GM23338 (cell line): Measurements from ENCODE around the gene EXOC3. TPM values are rescaled to one million over a fixed set of nuclear protein-coding genes. Genes with fewer than 3 reads are reported as not detected.

Experiments used
- ATAC-seq: fragments of 200-7000 bp; cut with Tn5 transposase; 3 replicates; pipeline ENCODE4 v1.9.1; 2020
- DNase-seq: peaks from one replicate; pipeline ENCODE4 v3.0.0-alpha.2; 2015; ENCODE audit warnings: low spot score
- H2AFZ ChIP-seq: fragments of 200-600 bp; sonication (generic); 2 replicates; pipeline ENCODE4 v1.8.0; 2016; ENCODE audit warnings: antibody characterized with exemption, mild to moderate bottlenecking, moderate library complexity
- H3F3A ChIP-seq: fragments of 200-600 bp; sonication (generic); replicated peaks from 2 replicates; pipeline ENCODE4 v1.8.0; 2017; ENCODE audit warnings: antibody characterized with exemption, mixed run types, low read depth
- H3K27ac ChIP-seq: fragments of 200-600 bp; sonication (generic); 2 replicates; pipeline ENCODE4 v1.6.1; 2016; ENCODE audit warnings: low read depth
- H3K27me3 ChIP-seq: fragments of 200-600 bp; sonication (generic); 2 replicates; pipeline ENCODE4 v1.8.0; 2016; ENCODE audit warnings: mild to moderate bottlenecking, mixed run types, moderate library complexity; ENCODE audit not compliant: insufficient read depth
- H3K36me3 ChIP-seq: fragments of 200-600 bp; sonication (generic); 2 replicates; pipeline ENCODE4 v1.8.0; 2016; ENCODE audit warnings: mild to moderate bottlenecking; ENCODE audit not compliant: insufficient read depth
- H3K4me1 ChIP-seq: fragments of 200-600 bp; sonication (generic); 2 replicates; pipeline ENCODE4 v1.8.0; 2016; ENCODE audit warnings: mild to moderate bottlenecking, moderate library complexity; ENCODE audit not compliant: insufficient read depth
- H3K4me2 ChIP-seq: fragments of 200-600 bp; sonication (generic); 2 replicates; pipeline ENCODE4 v1.7.1; 2017; ENCODE audit warnings: mixed run types
- H3K4me3 ChIP-seq: fragments of 200-600 bp; sonication (generic); 2 replicates; pipeline ENCODE4 v1.6.1; 2016; ENCODE audit warnings: mixed run types
- H3K79me2 ChIP-seq: fragments of 200-600 bp; sonication (generic); replicated peaks from 2 replicates; pipeline ENCODE4 v1.8.0; 2017; ENCODE audit warnings: mild to moderate bottlenecking; ENCODE audit not compliant: insufficient read depth
- H3K9me2 ChIP-seq: fragments of 200-600 bp; sonication (generic); 2 replicates; pipeline ENCODE4 v1.8.0; 2017; ENCODE audit not compliant: insufficient read depth
- H4K20me1 ChIP-seq: fragments of 200-600 bp; sonication (generic); replicated peaks from 2 replicates; pipeline ENCODE4 v1.8.0; 2017; ENCODE audit warnings: mild to moderate bottlenecking; ENCODE audit not compliant: insufficient read depth
- H3K27ac Mint-ChIP-seq: 2 replicates; pipeline ENCODE4 v1.8.0; 2020; ENCODE audit warnings: inconsistent platforms, mild to moderate bottlenecking, moderate library complexity, mixed read lengths
- H3K27me3 Mint-ChIP-seq: 3 replicates; pipeline ENCODE4 v1.8.0; 2022; ENCODE audit warnings: low read depth, mild to moderate bottlenecking, moderate library complexity, mixed read lengths, inconsistent platforms; ENCODE audit not compliant: insufficient read depth, poor library complexity
- H3K36me3 Mint-ChIP-seq: 3 replicates; pipeline ENCODE4 v1.8.0; 2021; ENCODE audit warnings: low read depth, mild to moderate bottlenecking, inconsistent platforms, moderate library complexity, mixed read lengths
- H3K4me1 Mint-ChIP-seq: 3 replicates; pipeline ENCODE4 v1.8.0; 2020; ENCODE audit warnings: mild to moderate bottlenecking, inconsistent platforms, mixed read lengths
- H3K4me3 Mint-ChIP-seq: 3 replicates; pipeline ENCODE4 v1.8.0; 2021; ENCODE audit warnings: moderate library complexity, mild to moderate bottlenecking, inconsistent platforms, mixed read lengths
- H3K9me3 Mint-ChIP-seq: 3 replicates; pipeline ENCODE4 v1.8.0; 2020; ENCODE audit warnings: moderate library complexity, mild to moderate bottlenecking, inconsistent platforms, mixed read lengths
- CREB1 ChIP-seq: fragments of 250-450 bp; sonication (Bioruptor Pico); IDR thresholded peaks from 2 replicates; pipeline ENCODE4 v1.5.0; 2020; ENCODE audit warnings: low read depth, mild to moderate bottlenecking, moderate library complexity
- EZH2 ChIP-seq: fragments of 200-600 bp; sonication (generic); IDR thresholded peaks from one replicate; pipeline ENCODE4 v1.8.0; 2017; ENCODE audit warnings: antibody characterized with exemption, mild to moderate bottlenecking, low read depth; ENCODE audit not compliant: unreplicated experiment
- EZH2phosphoT487 ChIP-seq: fragments of 200-600 bp; sonication (generic); IDR thresholded peaks from one replicate; pipeline ENCODE4 v1.8.1; 2018; ENCODE audit warnings: antibody characterized with exemption; ENCODE audit not compliant: unreplicated experiment
- JUNB ChIP-seq: IDR thresholded peaks from one replicate; pipeline ENCODE4 v1.6.1; 2016; ENCODE audit warnings: antibody characterized with exemption; ENCODE audit not compliant: unreplicated experiment
- NANOG ChIP-seq: IDR thresholded peaks from 2 replicates; pipeline ENCODE4 v1.6.1; 2016; ENCODE audit warnings: antibody characterized with exemption, borderline replicate concordance
- POLR2AphosphoS5 ChIP-seq: IDR thresholded peaks from 2 replicates; pipeline ENCODE4 v1.6.1; 2016; ENCODE audit warnings: antibody characterized with exemption, low read depth
- STAT1 ChIP-seq: IDR thresholded peaks from one replicate; pipeline ENCODE4 v1.6.1; 2016; ENCODE audit warnings: antibody characterized with exemption; ENCODE audit not compliant: unreplicated experiment
- ZNF114 ChIP-seq: fragments of 250-450 bp; sonication (Bioruptor Pico); IDR thresholded peaks from 2 replicates; pipeline ENCODE4 v1.5.0; 2020; ENCODE audit warnings: mild to moderate bottlenecking, moderate library complexity
- ZNF331 ChIP-seq: fragments of 250-450 bp; sonication (Bioruptor Pico); IDR thresholded peaks from 2 replicates; pipeline ENCODE4 v1.5.0; 2020; ENCODE audit warnings: low read depth, mild to moderate bottlenecking, moderate library complexity
- polyA plus RNA-seq: library from polyadenylated mRNA; unstranded; fragments of >200 nt; fragmentation: Nextera tagmentation; extraction: Ambion mirVana; gene quantifications from 2 replicates; pipeline ENCODE4 v1.2.1, GENCODE V29; 2016
- total RNA-seq: library from RNA; depleted of rRNA; stranded (reverse); fragments of >200 nt; shearing (Covaris generic); gene quantifications from 2 replicates; pipeline ENCODE4 v1.2.3, GENCODE V29; 2014
- TF ChIP-seq, protein P1 (sequence below): fragments of 250-450 bp; sonication (Bioruptor Pico); IDR thresholded peaks from 2 replicates; pipeline ENCODE4 v1.5.0; 2020; ENCODE audit warnings: mild to moderate bottlenecking, moderate library complexity
- TF ChIP-seq, protein P2 (sequence below): IDR thresholded peaks from 2 replicates; pipeline ENCODE4 v1.6.1; 2016; ENCODE audit warnings: antibody characterized with exemption
- TF ChIP-seq, protein P3 (sequence below), 2 experiments: fragments of 200-600 bp in 1 of 2; sonication (generic) in 1 of 2; conservative IDR thresholded peaks; 2 replicates each; pipeline versions ENCODE4 v1.5.1 to v1.6.1; 2016 to 2017; ENCODE audit warnings: antibody characterized with exemption in 2 of 2, low read depth in 2 of 2, mild to moderate bottlenecking in 2 of 2, moderate library complexity in 1 of 2
- TF ChIP-seq, protein P4 (sequence below): IDR thresholded peaks from one replicate; pipeline ENCODE4 v1.6.1; 2018; ENCODE audit warnings: antibody characterized with exemption; ENCODE audit not compliant: unreplicated experiment

EXOC3 gene
- total and polyA plus RNA-seq, 2 experiments from 2014 or later: 13.4 to 31.6 TPM

DNA sequence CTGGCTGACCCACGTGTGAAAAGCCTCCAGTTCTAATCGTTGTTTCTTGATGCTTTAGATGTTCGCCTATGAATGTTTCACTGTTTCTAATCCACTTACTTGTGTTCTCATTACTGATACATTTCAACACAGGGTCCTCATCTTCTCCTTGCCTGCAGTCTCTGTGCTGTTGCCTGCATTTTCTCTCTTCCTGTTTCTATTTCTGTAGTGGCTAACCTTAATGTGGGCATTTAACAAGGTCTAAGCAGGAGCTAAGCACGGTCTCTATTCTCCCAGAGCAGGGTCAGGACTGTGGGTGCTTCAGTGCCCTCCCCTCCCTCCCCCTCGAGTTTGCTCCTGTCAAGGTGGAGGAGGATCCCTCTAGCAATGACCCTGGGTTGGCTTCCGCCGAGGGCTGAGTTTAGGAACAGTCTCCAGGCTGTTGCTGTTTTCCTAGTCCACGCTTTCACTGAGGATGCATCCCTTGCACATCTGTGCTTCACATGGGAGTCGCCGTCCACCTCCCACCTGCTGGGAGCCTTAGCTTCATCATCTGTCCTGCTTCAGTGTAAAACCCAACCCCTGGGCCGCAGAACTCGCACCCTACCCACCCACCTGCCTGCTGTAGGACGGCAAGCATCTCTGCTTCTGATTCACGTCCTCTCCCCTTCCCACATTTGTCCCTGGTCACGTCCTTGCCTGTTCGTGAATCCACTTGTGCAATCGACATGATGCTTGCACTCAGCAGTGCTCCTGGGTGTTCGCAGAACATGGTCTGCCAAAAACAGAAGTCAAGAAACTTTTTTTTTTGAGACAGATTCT, 2.4 kb upstream of the EXOC3 start:
- Histone ChIP-seq H3K4me2 (no peak overlapping the region), H3K9me2 (no peaks in the 10 kb centered on the region), H3K27ac (no peak overlapping the region), H3K27me3 (no peaks in the 10 kb centered on the region), H3K4me3 (no peak overlapping the region), H2AFZ (no peak overlapping the region), H3K36me3 (no peaks in the 10 kb centered on the region), H3K79me2 (peaks cover 15% of the 10 kb centered on the region), H3F3A (no peaks in the 10 kb centered on the region), H4K20me1 (no peaks in the 10 kb centered on the region), H3K4me1 (peaks cover 6% of the 10 kb centered on the region; the same call in 1 of the 2 replicates)
- Mint-ChIP-seq H3K36me3 (no peaks in the 10 kb centered on the region; the same call in 2 of the 3 replicates), H3K4me1 (peaks cover 3% of the 10 kb centered on the region; the same call in 2 of the 3 replicates), H3K9me3 (0 out of 3 replicates have a peak, but pooled peaks cover 3% of the 10 kb centered on the region), H3K27ac (no peak overlapping the region), H3K27me3 (peaks cover 16% of the 10 kb centered on the region), H3K4me3 (no peak overlapping the region; the same call in 2 of the 3 replicates)
- TF ChIP-seq ZNF331 (CRISPR knock-in tag) (no peak), STAT1 (no peak), EZH2 (no peak), JUNB (no peak), EZH2phosphoT487 (no peak), ZNF114 (CRISPR knock-in tag) (no peak), CREB1 (CRISPR knock-in tag) (no peak), NANOG (no peak), POLR2AphosphoS5 (no peak)
- TF ChIP-seq, protein P1, sequence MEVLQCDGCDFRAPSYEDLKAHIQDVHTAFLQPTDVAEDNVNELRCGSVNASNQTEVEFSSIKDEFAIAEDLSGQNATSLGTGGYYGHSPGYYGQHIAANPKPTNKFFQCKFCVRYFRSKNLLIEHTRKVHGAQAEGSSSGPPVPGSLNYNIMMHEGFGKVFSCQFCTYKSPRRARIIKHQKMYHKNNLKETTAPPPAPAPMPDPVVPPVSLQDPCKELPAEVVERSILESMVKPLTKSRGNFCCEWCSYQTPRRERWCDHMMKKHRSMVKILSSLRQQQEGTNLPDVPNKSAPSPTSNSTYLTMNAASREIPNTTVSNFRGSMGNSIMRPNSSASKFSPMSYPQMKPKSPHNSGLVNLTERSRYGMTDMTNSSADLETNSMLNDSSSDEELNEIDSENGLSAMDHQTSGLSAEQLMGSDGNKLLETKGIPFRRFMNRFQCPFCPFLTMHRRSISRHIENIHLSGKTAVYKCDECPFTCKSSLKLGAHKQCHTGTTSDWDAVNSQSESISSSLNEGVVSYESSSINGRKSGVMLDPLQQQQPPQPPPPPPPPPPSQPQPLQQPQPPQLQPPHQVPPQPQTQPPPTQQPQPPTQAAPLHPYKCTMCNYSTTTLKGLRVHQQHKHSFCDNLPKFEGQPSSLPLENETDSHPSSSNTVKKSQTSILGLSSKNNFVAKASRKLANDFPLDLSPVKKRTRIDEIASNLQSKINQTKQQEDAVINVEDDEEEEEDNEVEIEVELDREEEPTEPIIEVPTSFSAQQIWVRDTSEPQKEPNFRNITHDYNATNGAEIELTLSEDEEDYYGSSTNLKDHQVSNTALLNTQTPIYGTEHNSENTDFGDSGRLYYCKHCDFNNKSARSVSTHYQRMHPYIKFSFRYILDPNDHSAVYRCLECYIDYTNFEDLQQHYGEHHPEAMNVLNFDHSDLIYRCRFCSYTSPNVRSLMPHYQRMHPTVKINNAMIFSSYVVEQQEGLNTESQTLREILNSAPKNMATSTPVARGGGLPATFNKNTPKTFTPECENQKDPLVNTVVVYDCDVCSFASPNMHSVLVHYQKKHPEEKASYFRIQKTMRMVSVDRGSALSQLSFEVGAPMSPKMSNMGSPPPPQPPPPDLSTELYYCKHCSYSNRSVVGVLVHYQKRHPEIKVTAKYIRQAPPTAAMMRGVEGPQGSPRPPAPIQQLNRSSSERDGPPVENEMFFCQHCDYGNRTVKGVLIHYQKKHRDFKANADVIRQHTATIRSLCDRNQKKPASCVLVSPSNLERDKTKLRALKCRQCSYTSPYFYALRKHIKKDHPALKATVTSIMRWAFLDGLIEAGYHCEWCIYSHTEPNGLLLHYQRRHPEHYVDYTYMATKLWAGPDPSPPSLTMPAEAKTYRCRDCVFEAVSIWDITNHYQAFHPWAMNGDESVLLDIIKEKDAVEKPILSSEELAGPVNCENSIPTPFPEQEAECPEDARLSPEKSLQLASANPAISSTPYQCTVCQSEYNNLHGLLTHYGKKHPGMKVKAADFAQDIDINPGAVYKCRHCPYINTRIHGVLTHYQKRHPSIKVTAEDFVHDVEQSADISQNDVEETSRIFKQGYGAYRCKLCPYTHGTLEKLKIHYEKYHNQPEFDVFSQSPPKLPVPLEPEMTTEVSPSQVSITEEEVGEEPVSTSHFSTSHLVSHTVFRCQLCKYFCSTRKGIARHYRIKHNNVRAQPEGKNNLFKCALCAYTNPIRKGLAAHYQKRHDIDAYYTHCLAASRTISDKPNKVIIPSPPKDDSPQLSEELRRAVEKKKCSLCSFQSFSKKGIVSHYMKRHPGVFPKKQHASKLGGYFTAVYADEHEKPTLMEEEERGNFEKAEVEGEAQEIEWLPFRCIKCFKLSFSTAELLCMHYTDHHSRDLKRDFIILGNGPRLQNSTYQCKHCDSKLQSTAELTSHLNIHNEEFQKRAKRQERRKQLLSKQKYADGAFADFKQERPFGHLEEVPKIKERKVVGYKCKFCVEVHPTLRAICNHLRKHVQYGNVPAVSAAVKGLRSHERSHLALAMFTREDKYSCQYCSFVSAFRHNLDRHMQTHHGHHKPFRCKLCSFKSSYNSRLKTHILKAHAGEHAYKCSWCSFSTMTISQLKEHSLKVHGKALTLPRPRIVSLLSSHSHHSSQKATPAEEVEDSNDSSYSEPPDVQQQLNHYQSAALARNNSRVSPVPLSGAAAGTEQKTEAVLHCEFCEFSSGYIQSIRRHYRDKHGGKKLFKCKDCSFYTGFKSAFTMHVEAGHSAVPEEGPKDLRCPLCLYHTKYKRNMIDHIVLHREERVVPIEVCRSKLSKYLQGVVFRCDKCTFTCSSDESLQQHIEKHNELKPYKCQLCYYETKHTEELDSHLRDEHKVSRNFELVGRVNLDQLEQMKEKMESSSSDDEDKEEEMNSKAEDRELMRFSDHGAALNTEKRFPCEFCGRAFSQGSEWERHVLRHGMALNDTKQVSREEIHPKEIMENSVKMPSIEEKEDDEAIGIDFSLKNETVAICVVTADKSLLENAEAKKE: no peak
- TF ChIP-seq, protein P2, sequence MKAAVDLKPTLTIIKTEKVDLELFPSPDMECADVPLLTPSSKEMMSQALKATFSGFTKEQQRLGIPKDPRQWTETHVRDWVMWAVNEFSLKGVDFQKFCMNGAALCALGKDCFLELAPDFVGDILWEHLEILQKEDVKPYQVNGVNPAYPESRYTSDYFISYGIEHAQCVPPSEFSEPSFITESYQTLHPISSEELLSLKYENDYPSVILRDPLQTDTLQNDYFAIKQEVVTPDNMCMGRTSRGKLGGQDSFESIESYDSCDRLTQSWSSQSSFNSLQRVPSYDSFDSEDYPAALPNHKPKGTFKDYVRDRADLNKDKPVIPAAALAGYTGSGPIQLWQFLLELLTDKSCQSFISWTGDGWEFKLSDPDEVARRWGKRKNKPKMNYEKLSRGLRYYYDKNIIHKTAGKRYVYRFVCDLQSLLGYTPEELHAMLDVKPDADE: no peak
- TF ChIP-seq, protein P3, sequence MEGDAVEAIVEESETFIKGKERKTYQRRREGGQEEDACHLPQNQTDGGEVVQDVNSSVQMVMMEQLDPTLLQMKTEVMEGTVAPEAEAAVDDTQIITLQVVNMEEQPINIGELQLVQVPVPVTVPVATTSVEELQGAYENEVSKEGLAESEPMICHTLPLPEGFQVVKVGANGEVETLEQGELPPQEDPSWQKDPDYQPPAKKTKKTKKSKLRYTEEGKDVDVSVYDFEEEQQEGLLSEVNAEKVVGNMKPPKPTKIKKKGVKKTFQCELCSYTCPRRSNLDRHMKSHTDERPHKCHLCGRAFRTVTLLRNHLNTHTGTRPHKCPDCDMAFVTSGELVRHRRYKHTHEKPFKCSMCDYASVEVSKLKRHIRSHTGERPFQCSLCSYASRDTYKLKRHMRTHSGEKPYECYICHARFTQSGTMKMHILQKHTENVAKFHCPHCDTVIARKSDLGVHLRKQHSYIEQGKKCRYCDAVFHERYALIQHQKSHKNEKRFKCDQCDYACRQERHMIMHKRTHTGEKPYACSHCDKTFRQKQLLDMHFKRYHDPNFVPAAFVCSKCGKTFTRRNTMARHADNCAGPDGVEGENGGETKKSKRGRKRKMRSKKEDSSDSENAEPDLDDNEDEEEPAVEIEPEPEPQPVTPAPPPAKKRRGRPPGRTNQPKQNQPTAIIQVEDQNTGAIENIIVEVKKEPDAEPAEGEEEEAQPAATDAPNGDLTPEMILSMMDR (conservative IDR thresholded peaks at IDR 0.05; ENCODE audit: low read depth in 2 of 2): no peak
- TF ChIP-seq, protein P4, sequence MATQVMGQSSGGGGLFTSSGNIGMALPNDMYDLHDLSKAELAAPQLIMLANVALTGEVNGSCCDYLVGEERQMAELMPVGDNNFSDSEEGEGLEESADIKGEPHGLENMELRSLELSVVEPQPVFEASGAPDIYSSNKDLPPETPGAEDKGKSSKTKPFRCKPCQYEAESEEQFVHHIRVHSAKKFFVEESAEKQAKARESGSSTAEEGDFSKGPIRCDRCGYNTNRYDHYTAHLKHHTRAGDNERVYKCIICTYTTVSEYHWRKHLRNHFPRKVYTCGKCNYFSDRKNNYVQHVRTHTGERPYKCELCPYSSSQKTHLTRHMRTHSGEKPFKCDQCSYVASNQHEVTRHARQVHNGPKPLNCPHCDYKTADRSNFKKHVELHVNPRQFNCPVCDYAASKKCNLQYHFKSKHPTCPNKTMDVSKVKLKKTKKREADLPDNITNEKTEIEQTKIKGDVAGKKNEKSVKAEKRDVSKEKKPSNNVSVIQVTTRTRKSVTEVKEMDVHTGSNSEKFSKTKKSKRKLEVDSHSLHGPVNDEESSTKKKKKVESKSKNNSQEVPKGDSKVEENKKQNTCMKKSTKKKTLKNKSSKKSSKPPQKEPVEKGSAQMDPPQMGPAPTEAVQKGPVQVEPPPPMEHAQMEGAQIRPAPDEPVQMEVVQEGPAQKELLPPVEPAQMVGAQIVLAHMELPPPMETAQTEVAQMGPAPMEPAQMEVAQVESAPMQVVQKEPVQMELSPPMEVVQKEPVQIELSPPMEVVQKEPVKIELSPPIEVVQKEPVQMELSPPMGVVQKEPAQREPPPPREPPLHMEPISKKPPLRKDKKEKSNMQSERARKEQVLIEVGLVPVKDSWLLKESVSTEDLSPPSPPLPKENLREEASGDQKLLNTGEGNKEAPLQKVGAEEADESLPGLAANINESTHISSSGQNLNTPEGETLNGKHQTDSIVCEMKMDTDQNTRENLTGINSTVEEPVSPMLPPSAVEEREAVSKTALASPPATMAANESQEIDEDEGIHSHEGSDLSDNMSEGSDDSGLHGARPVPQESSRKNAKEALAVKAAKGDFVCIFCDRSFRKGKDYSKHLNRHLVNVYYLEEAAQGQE: no peak
- no peak for ATAC-seq
- no peak for DNase-seq
